IMR-90 (cell line): ENCODE data around the gene CLOCK. TPM values are rescaled to one million over a fixed set of nuclear protein-coding genes. Genes with fewer than 3 reads are reported as not detected.
A peak's percentile ranks its signal among the peaks of the same experiment; 100 is the strongest.

Source experiments
- MAZ ChIP-seq: IDR thresholded peaks from 2 replicates; pipeline ENCODE4 v1.6.1; 2012; ENCODE audit warnings: low read depth, mild to moderate bottlenecking, low read length, improper control_type of control experiment, moderate library complexity, borderline replicate concordance
- MXI1 ChIP-seq: IDR thresholded peaks from 2 replicates; pipeline ENCODE4 v1.6.1; 2012; ENCODE audit warnings: low read depth, mild to moderate bottlenecking, low read length, moderate library complexity, borderline replicate concordance
- polyA plus RNA-seq, 3 experiments: library from polyadenylated mRNA; depleted of rRNA; stranded (reverse); fragments of >200 nt; gene quantifications; 2 replicates each; pipeline ENCODE4 v1.2.3, GENCODE V29; 2012; ENCODE audit warnings: low replicate concordance in 1 of 3
- total RNA-seq: library from RNA; depleted of rRNA; stranded (reverse); fragments of >200 nt; gene quantifications from 2 replicates; pipeline ENCODE4 v1.2.3, GENCODE V29; 2012
- TF ChIP-seq, protein P1 (sequence below): fragments of 150-350 bp; IDR thresholded peaks from 2 replicates; pipeline ENCODE4 v1.6.1; 2017; ENCODE audit warnings: mild to moderate bottlenecking, antibody characterized with exemption, low read length, low read depth

The CLOCK gene
- total and polyA plus RNA-seq, 2 of the 4 experiments (the other 2 are of a cell fraction), result 7.3 to 53.4 TPM

DNA sequence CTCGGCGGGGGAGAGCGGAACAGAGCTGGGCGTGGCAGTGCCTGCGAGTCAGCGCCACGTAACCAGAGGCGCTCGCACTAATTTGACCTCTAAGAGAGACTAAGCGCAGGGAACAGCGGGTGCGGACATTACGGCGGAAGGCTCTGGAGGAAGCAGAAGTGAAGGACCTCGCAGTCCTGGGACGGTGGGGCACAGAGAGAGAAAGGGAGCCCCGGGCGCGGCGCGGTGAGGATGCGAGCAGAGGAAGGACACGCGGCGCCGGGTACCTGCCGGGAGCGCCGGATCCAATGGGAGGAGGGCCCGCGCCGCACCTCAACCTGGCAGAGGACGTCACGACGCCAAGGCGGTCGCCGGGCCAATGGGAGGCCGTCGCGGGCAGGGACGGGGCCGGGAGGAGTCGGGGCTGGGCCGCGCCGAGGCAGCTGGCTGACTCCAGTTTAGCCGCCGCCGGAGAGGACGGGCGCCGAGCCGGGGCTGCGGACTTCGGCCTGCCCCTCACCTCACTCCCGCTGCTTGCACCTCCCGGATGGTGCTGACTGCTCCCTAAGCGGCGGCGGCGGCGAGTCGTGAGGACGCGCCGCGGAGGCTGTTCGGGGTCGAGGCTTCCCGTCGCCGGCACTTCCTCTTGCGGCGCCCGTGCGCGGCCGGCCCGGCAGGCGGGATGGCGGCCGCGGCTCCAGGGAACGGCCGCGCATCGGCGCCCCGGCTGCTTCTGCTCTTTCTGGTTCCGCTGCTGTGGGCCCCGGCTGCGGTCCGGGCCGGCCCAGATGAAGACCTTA lies 151.0 kb downstream of the CLOCK start, which contains the start of gene TMEM165 (continued):
- TF ChIP-seq, protein P1, sequence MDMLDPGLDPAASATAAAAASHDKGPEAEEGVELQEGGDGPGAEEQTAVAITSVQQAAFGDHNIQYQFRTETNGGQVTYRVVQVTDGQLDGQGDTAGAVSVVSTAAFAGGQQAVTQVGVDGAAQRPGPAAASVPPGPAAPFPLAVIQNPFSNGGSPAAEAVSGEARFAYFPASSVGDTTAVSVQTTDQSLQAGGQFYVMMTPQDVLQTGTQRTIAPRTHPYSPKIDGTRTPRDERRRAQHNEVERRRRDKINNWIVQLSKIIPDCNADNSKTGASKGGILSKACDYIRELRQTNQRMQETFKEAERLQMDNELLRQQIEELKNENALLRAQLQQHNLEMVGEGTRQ, result no peak
- TF ChIP-seq MAZ (peak; percentile 50; the same call in 1 of the 2 replicates), MXI1 (peak; percentile 76)
